ENCODE data around the gene KRT7.

The KRT7 gene

GRCh38 chr12:52260361-52261207 is 27.5 kb downstream of the KRT7 start:
- TF ChIP-seq POLR2AphosphoS5 (IDR thresholded peaks at IDR 0.05; ENCODE audit: low read depth, low read length): no peak
- TF ChIP-seq POU2F2 (IDR thresholded peaks at IDR 0.05; ENCODE audit: low read depth, low read length): no peak
- TF ChIP-seq SPI1 (IDR thresholded peaks at IDR 0.05; ENCODE audit: low read depth, low read length): no peak
- TF ChIP-seq TAF1 (IDR thresholded peaks at IDR 0.05; ENCODE audit: low read depth, low read length): no peak
- TF ChIP-seq POLR2A (IDR thresholded peaks at IDR 0.05; ENCODE audit: low read depth, low read length): no peak
- TF ChIP-seq PAX5 (IDR thresholded peaks at IDR 0.05; ENCODE audit: insufficient read depth, low read length, severe bottlenecking): no peak
- FAIRE-seq (peak; percentile 23), DNase-seq (ENCODE audit: insufficient read length, low spot score) (no peak)

GRCh38 chr12:52261208-52261484 is 28.1 kb downstream of the KRT7 start:
- TF ChIP-seq POLR2A (IDR thresholded peaks at IDR 0.05; ENCODE audit: low read depth, low read length): no peak
- DNase-seq (ENCODE audit: insufficient read length, low spot score): no peak
- FAIRE-seq: no peak

DNA sequence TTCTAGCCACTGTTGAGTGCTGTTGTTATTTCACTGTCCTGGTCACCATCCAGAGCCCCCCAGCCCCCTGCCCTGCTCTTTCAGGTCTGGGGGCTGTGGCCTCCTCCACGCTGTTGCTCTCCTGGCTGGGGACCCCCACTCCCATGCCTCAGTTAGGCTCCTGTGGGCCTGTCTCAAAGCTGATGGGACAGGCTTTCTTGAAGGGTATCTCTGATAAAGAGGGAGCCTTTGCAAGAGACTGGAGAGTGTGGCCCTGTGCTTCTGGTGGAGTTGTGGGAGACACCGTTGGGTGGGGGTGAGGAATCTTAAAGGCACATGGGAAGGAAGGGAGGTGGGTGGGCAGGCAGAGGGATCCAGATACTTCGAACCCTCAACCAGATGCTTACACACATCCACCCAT is 29.2 kb downstream of the KRT7 start:
- FAIRE-seq (no peak), DNase-seq (ENCODE audit: insufficient read length, low spot score) (no peak)
- TF ChIP-seq PAX5 (IDR thresholded peaks at IDR 0.05; ENCODE audit: insufficient read depth, low read length, severe bottlenecking): no peak
- no peak for TF ChIP-seq POLR2AphosphoS5 (IDR thresholded peaks at IDR 0.05; ENCODE audit: low read depth, low read length)
- TF ChIP-seq POLR2A (IDR thresholded peaks at IDR 0.05; ENCODE audit: low read depth, low read length): no peak
- TF ChIP-seq POU2F2 (IDR thresholded peaks at IDR 0.05; ENCODE audit: low read depth, low read length): no peak

- DNase-seq (ENCODE audit: insufficient read length, low spot score) (no peak), FAIRE-seq (no peak)
- TF ChIP-seq PAX5 (IDR thresholded peaks at IDR 0.05; ENCODE audit: insufficient read depth, low read length, severe bottlenecking): no peak
- TF ChIP-seq TAF1 (IDR thresholded peaks at IDR 0.05; ENCODE audit: low read depth, low read length): no peak
- TF ChIP-seq SPI1 (IDR thresholded peaks at IDR 0.05; ENCODE audit: low read depth, low read length): no peak
- TF ChIP-seq POU2F2 (IDR thresholded peaks at IDR 0.05; ENCODE audit: low read depth, low read length): no peak
- no peak for TF ChIP-seq POLR2AphosphoS5 (IDR thresholded peaks at IDR 0.05; ENCODE audit: low read depth, low read length)
These were observed 30.9 kb downstream of the KRT7 start for GRCh38 chr12:52263761-52264434.

DNA sequence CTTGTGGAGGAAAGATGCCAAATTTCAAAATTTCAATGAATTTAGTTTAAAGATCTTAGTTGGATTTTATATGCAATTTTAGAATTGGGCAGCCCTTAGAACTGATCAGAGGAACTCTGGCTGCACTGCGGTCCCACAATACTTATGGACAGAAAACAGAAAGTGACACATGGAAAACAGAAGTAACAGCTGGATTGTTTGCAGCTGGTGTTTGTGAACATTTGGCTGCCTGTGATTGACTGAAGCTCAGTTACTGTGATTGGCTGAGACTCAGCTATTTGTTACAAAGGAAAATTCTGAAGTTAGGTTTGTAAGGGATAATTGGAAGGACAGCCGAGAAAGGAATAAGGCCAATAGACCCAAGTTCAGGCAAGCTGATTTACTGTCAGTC is 31.4 kb downstream of the KRT7 start:
- FAIRE-seq (no peak), DNase-seq (ENCODE audit: insufficient read length, low spot score) (no peak)
- TF ChIP-seq TAF1 (IDR thresholded peaks at IDR 0.05; ENCODE audit: low read depth, low read length) (no peak), POLR2A (IDR thresholded peaks at IDR 0.05; ENCODE audit: low read depth, low read length) (no peak), PAX5 (IDR thresholded peaks at IDR 0.05; ENCODE audit: insufficient read depth, low read length, severe bottlenecking) (no peak), POLR2AphosphoS5 (IDR thresholded peaks at IDR 0.05; ENCODE audit: low read depth, low read length) (no peak), POU2F2 (IDR thresholded peaks at IDR 0.05; ENCODE audit: low read depth, low read length) (no peak), SPI1 (IDR thresholded peaks at IDR 0.05; ENCODE audit: low read depth, low read length) (no peak)

- no peak for FAIRE-seq
- TF ChIP-seq TAF1 (IDR thresholded peaks at IDR 0.05; ENCODE audit: low read depth, low read length) (no peak), PAX5 (IDR thresholded peaks at IDR 0.05; ENCODE audit: insufficient read depth, low read length, severe bottlenecking) (no peak), SPI1 (IDR thresholded peaks at IDR 0.05; ENCODE audit: low read depth, low read length) (no peak), POLR2A (IDR thresholded peaks at IDR 0.05; ENCODE audit: low read depth, low read length) (no peak), POLR2AphosphoS5 (IDR thresholded peaks at IDR 0.05; ENCODE audit: low read depth, low read length) (no peak), POU2F2 (IDR thresholded peaks at IDR 0.05; ENCODE audit: low read depth, low read length) (no peak)
- no peak for DNase-seq (ENCODE audit: insufficient read length, low spot score)
These were observed 33.5 kb downstream of the KRT7 start for GRCh38 chr12:52266514-52266913.

DNA sequence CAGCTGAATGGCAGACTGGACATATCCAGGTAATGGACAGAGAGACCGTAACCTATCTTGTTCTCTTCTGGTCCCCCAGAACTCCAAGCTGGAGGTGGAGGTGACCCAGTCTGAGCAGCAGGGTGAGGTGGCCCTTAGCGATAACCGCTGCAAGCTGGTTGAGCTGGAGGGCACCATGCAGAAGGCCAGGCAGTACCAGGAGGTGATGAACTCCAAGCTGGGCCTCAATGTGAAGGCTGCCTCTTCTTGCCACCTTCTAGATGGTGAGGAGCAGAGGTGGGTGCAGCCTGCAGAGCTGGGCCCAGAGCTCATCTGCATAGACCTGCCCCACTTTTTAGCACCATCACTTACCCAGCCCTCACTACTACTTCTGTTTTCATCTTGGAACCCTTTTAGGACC is 34.2 kb downstream of the KRT7 start:
- FAIRE-seq: no peak
- no peak for DNase-seq (ENCODE audit: insufficient read length, low spot score)
- TF ChIP-seq POLR2AphosphoS5 (IDR thresholded peaks at IDR 0.05; ENCODE audit: low read depth, low read length) (no peak), PAX5 (IDR thresholded peaks at IDR 0.05; ENCODE audit: insufficient read depth, low read length, severe bottlenecking) (no peak), SPI1 (IDR thresholded peaks at IDR 0.05; ENCODE audit: low read depth, low read length) (no peak), POU2F2 (IDR thresholded peaks at IDR 0.05; ENCODE audit: low read depth, low read length) (no peak), TAF1 (IDR thresholded peaks at IDR 0.05; ENCODE audit: low read depth, low read length) (no peak)

DNA sequence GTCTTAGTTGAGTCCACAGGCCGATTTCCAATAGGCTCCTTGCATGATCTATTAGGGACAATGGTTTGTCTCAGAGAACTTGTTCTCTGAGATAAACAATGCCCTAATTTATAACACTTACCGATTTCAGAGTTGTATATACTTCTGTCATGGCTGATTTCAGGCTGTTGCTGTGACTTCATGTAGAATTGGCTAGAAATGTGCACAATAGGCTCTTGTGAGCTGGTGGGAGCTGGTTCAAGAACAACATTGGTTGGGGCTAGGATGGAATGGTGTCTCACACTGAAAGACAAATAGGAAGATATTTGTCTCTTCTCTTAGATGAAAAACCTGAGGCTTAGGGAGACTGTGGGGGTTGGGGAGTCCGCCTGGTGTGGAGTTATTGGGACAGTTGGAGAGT is 34.7 kb downstream of the KRT7 start:
- FAIRE-seq: no peak
- TF ChIP-seq POLR2AphosphoS5 (IDR thresholded peaks at IDR 0.05; ENCODE audit: low read depth, low read length) (no peak), PAX5 (IDR thresholded peaks at IDR 0.05; ENCODE audit: insufficient read depth, low read length, severe bottlenecking) (no peak), POLR2A (IDR thresholded peaks at IDR 0.05; ENCODE audit: low read depth, low read length) (no peak), POU2F2 (IDR thresholded peaks at IDR 0.05; ENCODE audit: low read depth, low read length) (no peak), SPI1 (IDR thresholded peaks at IDR 0.05; ENCODE audit: low read depth, low read length) (no peak), TAF1 (IDR thresholded peaks at IDR 0.05; ENCODE audit: low read depth, low read length) (no peak)
- DNase-seq (ENCODE audit: insufficient read length, low spot score): no peak

DNA sequence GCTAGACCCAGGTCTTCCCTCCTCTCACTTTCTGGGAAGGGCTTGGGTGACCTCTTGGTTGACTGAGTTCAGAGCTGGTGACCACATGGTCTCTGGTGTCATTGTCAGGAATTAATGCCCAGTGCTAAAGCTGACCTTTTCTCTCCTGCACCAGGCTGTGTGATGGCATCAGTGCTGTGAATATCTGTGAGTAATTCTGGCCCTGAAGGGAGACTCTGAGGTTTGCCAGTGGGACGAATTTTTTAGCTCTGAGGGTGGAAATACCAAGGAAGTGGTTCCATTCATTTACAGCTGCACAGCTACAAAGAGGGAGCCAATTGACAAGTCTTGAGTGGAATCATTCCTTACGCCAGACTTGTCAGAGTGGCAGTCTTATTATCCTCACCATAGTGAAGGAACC is 35.2 kb downstream of the KRT7 start:
- FAIRE-seq: no peak

More for the DNA sequence above, 35.2 kb downstream of the KRT7 start:
- TF ChIP-seq PAX5 (IDR thresholded peaks at IDR 0.05; ENCODE audit: insufficient read depth, low read length, severe bottlenecking) (no peak), POU2F2 (IDR thresholded peaks at IDR 0.05; ENCODE audit: low read depth, low read length) (no peak), TAF1 (IDR thresholded peaks at IDR 0.05; ENCODE audit: low read depth, low read length) (no peak), SPI1 (IDR thresholded peaks at IDR 0.05; ENCODE audit: low read depth, low read length) (no peak), POLR2A (IDR thresholded peaks at IDR 0.05; ENCODE audit: low read depth, low read length) (no peak), POLR2AphosphoS5 (IDR thresholded peaks at IDR 0.05; ENCODE audit: low read depth, low read length) (no peak)
- DNase-seq (ENCODE audit: insufficient read length, low spot score): no peak
